Pancreas (tissue), 10 donors: ENCODE measurements around the gene FAAH2. TPM values are rescaled to one million over a fixed set of nuclear protein-coding genes. Genes with fewer than 3 reads are reported as not detected.
A peak's percentile ranks its signal among the peaks of the same experiment; 100 is the strongest.

Experiments used
- ATAC-seq, 4 donors: fragments of 200-7000 bp; cut with Tn5 transposase; one replicate each; pipeline versions ENCODE4 v1.8.0 to v1.9.1; 2020; ENCODE audit warnings: mild to moderate bottlenecking in 4 of 4, moderate library complexity in 4 of 4
- DNase-seq, 6 donors: peaks; one replicate each; pipeline ENCODE4 v3.0.0-alpha.2; 2020
- FAIRE-seq: peaks from 2 replicates; lab custom pipeline; 2012; peaks lifted over from hg19 to GRCh38; lab: Jason Lieb, UNC
- H3K27ac ChIP-seq, 4 donors: fragments of 200-600 bp; sonication (generic); 1 replicate in 3 of 4; 2 replicates in 1 of 4; pipeline versions ENCODE4 v1.5.0 to v1.8.0; 2020
- H3K27me3 ChIP-seq, 4 donors: fragments of 200-600 bp; one replicate each; pipeline ENCODE4 v1.8.0; 2021
- H3K36me3 ChIP-seq, 3 donors: fragments of 200-600 bp; sonication (generic) in 1 of 3; one replicate each; pipeline versions ENCODE4 v1.5.0 to v1.8.0; 2020 to 2021
- H3K4me1 ChIP-seq, 3 donors: fragments of 200-600 bp; one replicate each; pipeline ENCODE4 v1.8.0; 2021
- H3K4me3 ChIP-seq, 4 donors: fragments of 200-600 bp; sonication (generic) in 2 of 4; one replicate each; pipeline versions ENCODE4 v1.5.0 to v1.8.0; 2020 to 2021
- H3K9me3 ChIP-seq, 4 donors: fragments of 200-600 bp; one replicate each; pipeline ENCODE4 v1.8.0; 2021
- CTCF ChIP-seq, 4 donors: fragments of 200-600 bp; sonication (generic) in 3 of 4; IDR thresholded peaks; one replicate each; pipeline versions ENCODE4 v1.5.0 to v1.8.0; 2021; ENCODE audit warnings: antibody characterized with exemption in 4 of 4
- WGBS, 2 donors: extraction: QIAGEN DNeasy Blood & Tissue Kit; methylation state at CpG; one replicate each; pipeline ENCODE4 v1.1.7; 2013; 5-methylcytosine and 5-hydroxymethylcytosine counted together
- intact Hi-C, 3 donors: fragments of 100-400 bp; cut with DNase I; formaldehyde crosslinking; loops; one replicate each; pipeline versions ENCODE4 v1.11.1 to v1.14.2; 2022
- polyA plus RNA-seq, 2 donors: library from polyadenylated mRNA; stranded (reverse); fragments of 200-250 nt; gene quantifications; one replicate each; pipeline ENCODE4 v1.2.3, GENCODE V29; 2013
- total RNA-seq, 6 donors: library from RNA; stranded (reverse); fragmentation: NEBNext Ultra II Directional in 4 of 6; extraction: Animal tissue kit (Norgen Biotek cat#: 25700) in 4 of 6; gene quantifications; one replicate each; pipeline versions ENCODE4 v1.2.1 to v1.2.4, GENCODE V29; 2021 to 2023
- donor health status: healthy with polysubstance abuse.
- donor health status: DM: no; HTN: no; CAD: no; lungs with moderate emphysema.
- donor health status: DM: no; HTN: no; CAD: no.
- donor health status: control.
- donor health status: control.
- donor health status: Bipolar disorder and iron deficiency.
- donor health status: DM: yes; HTN: yes; CAD: no.
- donor health status: DM: no; HTN: no; CAD: no.
- donor health status: DM: no; HTN: no; CAD: no.
- donor health status: DM: yes; HTN: yes; CAD: no.

FAAH2 gene
- total RNA-seq, result 10 to 100 TPM; 13.3 to 22.2 (median 17.9) TPM
- 10 to 100 TPM; 13.6 to 17.8 TPM for polyA plus RNA-seq

GRCh38 chrX:57286507-57287251 is at the start of gene FAAH2:
Gene FAAH2 (plus strand): TSS chrX:57286706. CDS start chrX:57286826, 120 bp downstream.
- no peaks in the 10 kb centered on the region for H3K9me3 ChIP-seq
- no peaks in the 10 kb centered on the region for H3K27me3 ChIP-seq
- ATAC-seq, result peak; percentile 89 to 95 (median 92)
- WGBS, 2 donors, result 1 to 14% methylated on average over 22 of the region's 22 CpGs
- FAIRE-seq, result no peak
- H3K4me1 ChIP-seq, result no peaks in the 10 kb centered on the region
- H3K27ac ChIP-seq, result peak within 1 kb of the TSS; percentile 20 to 86 (median 62)
- H3K36me3 ChIP-seq, result no peaks in the 10 kb centered on the region
- peak; percentile 76 to 91 (median 86) for DNase-seq
- H3K4me3 ChIP-seq, result peak within 1 kb of the TSS; percentile 6 to 46 (median 26)
- intact Hi-C loops, result no loop called here
- no peak for TF ChIP-seq CTCF (IDR thresholded peaks at IDR 0.05)

GRCh38 chrX:57241967-57242366 is 44.5 kb upstream of the FAAH2 start:
- intact Hi-C loops, result no loop called here
- H3K27me3 ChIP-seq, result no peaks in the 10 kb centered on the region
- ATAC-seq (no peak), DNase-seq (no peak), FAIRE-seq (no peak)
- no peaks in the 10 kb centered on the region for H3K4me1 ChIP-seq
- 68 to 81% methylated on average over 7 of the region's 7 CpGs for whole genome bisulfite sequencing, 2 donors
- TF ChIP-seq CTCF (IDR thresholded peaks at IDR 0.05), result no peak
- H3K36me3 ChIP-seq, result no peaks in the 10 kb centered on the region
- H3K9me3 ChIP-seq, result no peaks in the 10 kb centered on the region
- no peak overlapping the region for H3K27ac ChIP-seq
- H3K4me3 ChIP-seq, result no peak overlapping the region

GRCh38 chrX:57251965-57252364 is 34.5 kb upstream of the FAAH2 start:
- Histone ChIP-seq H3K27ac (no peak overlapping the region), H3K4me3 (no peak overlapping the region), H3K9me3 (no peaks in the 10 kb centered on the region), H3K36me3 (no peaks in the 10 kb centered on the region), H3K4me1 (no peaks in the 10 kb centered on the region), H3K27me3 (no peaks in the 10 kb centered on the region)
- FAIRE-seq (no peak), ATAC-seq (no peak), DNase-seq (no peak)
- no peak for TF ChIP-seq CTCF (IDR thresholded peaks at IDR 0.05)
- intact Hi-C loops, result no loop called here
- 70 to 85% methylated on average over 6 of the region's 6 CpGs for WGBS, 2 donors

- DNase-seq (no peak), FAIRE-seq (no peak), ATAC-seq (no peak)
- Histone ChIP-seq H3K4me1 (no peaks in the 10 kb centered on the region), H3K27ac (no peak overlapping the region), H3K27me3 (no peaks in the 10 kb centered on the region), H3K36me3 (no peaks in the 10 kb centered on the region), H3K9me3 (peaks cover 0 to 3% (median 0%) of the 10 kb centered on the region in 4 donors), H3K4me3 (no peak overlapping the region)
- intact Hi-C loops, result no loop called here
- WGBS, 2 donors, result 31 to 64% methylated on average over 4 of the region's 4 CpGs
- TF ChIP-seq CTCF (IDR thresholded peaks at IDR 0.05), result no peak
Observed at GRCh38 chrX:57265126-57265525, 21.4 kb upstream of the FAAH2 start.

GRCh38 chrX:57266275-57266674 is 20.2 kb upstream of the FAAH2 start:
- intact Hi-C loops, result no loop called here
- ATAC-seq (no peak), FAIRE-seq (no peak), DNase-seq (peak in 1 of 6 donors; percentile 30)
- peaks cover 0 to 3% (median 0%) of the 10 kb centered on the region in 4 donors for H3K9me3 ChIP-seq
- no peak for TF ChIP-seq CTCF (IDR thresholded peaks at IDR 0.05)
- no peaks in the 10 kb centered on the region for H3K36me3 ChIP-seq
- H3K27ac ChIP-seq, result no peak overlapping the region
- no peak overlapping the region for H3K4me3 ChIP-seq
- 78 to 87% methylated on average over 3 of the region's 3 CpGs for WGBS, 2 donors
- no peaks in the 10 kb centered on the region for H3K27me3 ChIP-seq
- no peaks in the 10 kb centered on the region for H3K4me1 ChIP-seq
